GM12874 (cell line): ENCODE data around the gene ARHGAP4.

Experiments
- CTCF ChIP-seq: IDR thresholded peaks from 2 replicates; pipeline ENCODE4 v1.5.1; 2011; ENCODE audit warnings: low read depth, mild to moderate bottlenecking, control low read depth, low read length, moderate library complexity; ENCODE audit not compliant: insufficient read depth

The ARHGAP4 gene

DNA sequence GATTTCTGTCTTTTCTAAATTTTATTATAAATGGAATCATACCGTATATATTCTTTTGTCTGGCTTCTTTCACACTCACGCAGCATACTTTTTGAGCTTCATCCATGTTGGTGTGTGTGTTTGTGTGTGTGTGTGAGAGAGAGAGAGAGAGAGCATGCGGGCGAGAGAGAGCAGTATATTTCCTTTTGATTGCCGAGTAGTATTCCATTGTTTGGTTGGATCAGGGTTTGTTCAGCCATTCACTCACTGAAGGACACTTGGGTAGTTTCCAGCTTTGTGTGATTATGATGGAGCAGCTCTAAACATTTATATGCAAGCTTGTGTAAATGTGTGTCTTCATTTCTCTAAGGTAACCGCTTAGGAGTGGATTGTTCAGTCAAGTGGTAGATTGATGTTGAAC lies 36.9 kb downstream of the ARHGAP4 start:
- no peak for TF ChIP-seq CTCF

- no peak for TF ChIP-seq CTCF
Measured at GRCh38 chrX:153888344-153888743, 37.7 kb downstream of the ARHGAP4 start.

GRCh38 chrX:153887385-153887784 lies 38.7 kb downstream of the ARHGAP4 start:
- no peak for TF ChIP-seq CTCF

DNA sequence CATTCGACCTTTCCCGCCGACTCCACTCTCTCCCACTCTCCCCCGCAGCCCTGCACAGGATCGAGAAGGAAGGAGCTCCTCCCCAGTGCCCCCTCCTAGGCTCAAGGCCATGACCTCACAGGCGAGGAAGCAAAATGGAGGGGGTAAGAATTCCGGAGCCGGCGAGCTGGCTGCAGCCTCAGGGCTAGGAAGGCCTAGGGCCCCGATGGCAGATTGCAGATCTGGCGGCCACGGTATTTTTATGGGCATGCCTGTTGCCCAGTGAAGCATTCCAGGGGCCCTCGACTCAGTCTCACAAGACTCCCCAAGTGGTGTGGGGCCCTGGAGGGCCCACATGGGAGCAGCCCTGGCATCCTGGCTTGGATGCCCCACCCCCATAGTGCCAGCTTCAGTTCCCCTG lies 39.1 kb downstream of the ARHGAP4 start:
- no peak for TF ChIP-seq CTCF

DNA sequence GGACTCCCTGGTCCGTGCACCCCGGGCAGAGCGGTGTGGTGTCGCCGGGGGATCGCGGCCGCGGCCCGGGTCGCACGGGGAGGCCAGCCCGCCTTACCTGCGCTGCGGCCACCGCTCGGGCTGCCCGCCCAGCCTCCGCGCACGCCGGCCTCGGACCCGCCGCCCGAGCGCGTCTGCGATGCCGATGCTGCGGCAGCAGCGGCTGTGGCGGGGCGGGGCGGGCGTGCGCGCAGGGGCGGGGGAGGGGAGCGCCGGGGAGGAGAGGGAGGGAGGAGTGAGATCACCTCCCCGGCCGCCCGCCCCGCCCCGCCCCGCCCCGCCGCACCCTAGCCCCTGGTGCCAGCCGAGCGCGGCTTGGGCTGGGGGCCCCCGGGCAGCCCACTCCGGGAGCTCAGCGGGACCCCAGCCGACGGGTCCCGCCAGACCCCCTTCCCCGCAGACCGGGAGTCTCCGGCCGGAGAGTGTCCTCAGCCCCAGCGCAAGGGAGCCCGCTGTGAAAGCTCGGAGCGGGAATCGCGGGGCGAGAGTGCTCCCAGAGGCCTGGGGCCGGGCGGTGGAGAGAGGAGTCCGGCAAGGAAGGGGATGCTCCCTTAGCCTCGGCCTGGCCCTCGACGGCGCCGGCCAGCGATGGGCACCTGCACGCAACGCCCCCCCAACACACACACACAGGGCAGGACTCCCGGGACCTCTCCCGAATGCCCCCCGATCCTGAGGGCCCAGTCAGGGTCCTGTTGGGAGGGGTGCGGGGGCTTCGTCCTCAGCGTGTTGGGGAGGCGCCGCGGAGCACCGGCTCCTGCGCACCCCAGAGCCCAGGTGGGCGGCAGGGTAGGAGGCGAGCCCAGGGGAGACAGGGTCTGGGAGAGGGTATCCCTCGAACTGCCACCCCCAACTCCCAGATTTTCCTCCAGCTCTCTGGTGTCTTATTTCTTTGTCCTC lies 39.8 kb downstream of the ARHGAP4 start, which contains the start of gene L1CAM:
TSS of gene L1CAM (minus strand) at position 206 of the 936 bp plus-strand sequence. CDS start 10,337 bp downstream, outside the sequence.
- no peak for TF ChIP-seq CTCF

- TF ChIP-seq CTCF, result no peak
Measured at GRCh38 chrX:153885208-153885787, 40.8 kb downstream of the ARHGAP4 start.

GRCh38 chrX:153884590-153884989 lies 41.5 kb downstream of the ARHGAP4 start:
- no peak for TF ChIP-seq CTCF
